KMS-11 (cell line): ENCODE results near the gene CALM1.

Experiments
- H2AFZ ChIP-seq: fragments of 200-600 bp; sonication (generic); 2 replicates; pipeline ENCODE4 v1.6.1; 2016; ENCODE audit warnings: antibody characterized with exemption, mixed run types, low read depth
- H3K27ac ChIP-seq: fragments of 200-600 bp; sonication (generic); 2 replicates; pipeline ENCODE4 v1.6.1; 2016; ENCODE audit warnings: mild to moderate bottlenecking, mixed run types
- H3K27me3 ChIP-seq: fragments of 200-600 bp; sonication (generic); 2 replicates; pipeline ENCODE4 v1.6.1; 2017; ENCODE audit warnings: mild to moderate bottlenecking, low read depth, mixed run types, moderate library complexity; ENCODE audit not compliant: insufficient read depth
- H3K36me3 ChIP-seq: fragments of 200-600 bp; sonication (generic); 2 replicates; pipeline ENCODE4 v1.6.1; 2017; ENCODE audit warnings: mild to moderate bottlenecking, mixed run types; ENCODE audit not compliant: insufficient read depth
- H3K4me1 ChIP-seq: fragments of 200-600 bp; sonication (generic); 2 replicates; pipeline ENCODE4 v1.6.1; 2016; ENCODE audit warnings: mild to moderate bottlenecking, low read depth, mixed run types; ENCODE audit not compliant: poor library complexity, severe bottlenecking
- H3K4me2 ChIP-seq: fragments of 200-600 bp; sonication (generic); 2 replicates; pipeline ENCODE4 v1.7.0; 2016; ENCODE audit warnings: mild to moderate bottlenecking, mixed run types
- H3K4me3 ChIP-seq: fragments of 200-600 bp; sonication (generic); IDR thresholded peaks from 2 replicates; pipeline ENCODE4 v1.6.1; 2017; ENCODE audit warnings: low read depth, low read length, mixed read lengths; ENCODE audit not compliant: insufficient read depth
- H3K79me2 ChIP-seq: fragments of 200-600 bp; sonication (generic); 2 replicates; pipeline ENCODE4 v1.6.1; 2016; ENCODE audit warnings: low read depth, mixed run types; ENCODE audit not compliant: insufficient read depth
- H3K9ac ChIP-seq: fragments of 200-600 bp; sonication (generic); 2 replicates; pipeline ENCODE4 v1.6.1; 2016; ENCODE audit warnings: mild to moderate bottlenecking, mixed run types
- H4K20me1 ChIP-seq: fragments of 200-600 bp; sonication (generic); 2 replicates; pipeline ENCODE4 v1.6.1; 2016; ENCODE audit warnings: mild to moderate bottlenecking, mixed run types; ENCODE audit not compliant: insufficient read depth
- CTCF ChIP-seq: fragments of 200-600 bp; sonication (generic); conservative IDR thresholded peaks from 2 replicates; pipeline ENCODE4 v1.6.1; 2017; ENCODE audit warnings: low read depth, mild to moderate bottlenecking, antibody characterized with exemption, low read length, moderate library complexity, mixed read lengths

The CALM1 gene

GRCh38 chr14:90421632-90422020 lies 24.8 kb downstream of the CALM1 start:
- Histone ChIP-seq H4K20me1 (no peaks in the 10 kb centered on the region), H3K4me1 (no peaks in the 10 kb centered on the region), H3K4me3 (no peak overlapping the region), H3K27ac (no peak overlapping the region), H3K4me2 (no peak overlapping the region), H3K27me3 (no peaks in the 10 kb centered on the region), H3K36me3 (no peaks in the 10 kb centered on the region), H3K79me2 (no peaks in the 10 kb centered on the region), H2AFZ (no peak overlapping the region), H3K9ac (no peak overlapping the region)
- no peak for TF ChIP-seq CTCF

GRCh38 chr14:90423166-90423565 lies 26.3 kb downstream of the CALM1 start:
- no peak for TF ChIP-seq CTCF
- Histone ChIP-seq H3K4me1 (no peaks in the 10 kb centered on the region), H2AFZ (no peak overlapping the region), H3K36me3 (no peaks in the 10 kb centered on the region), H3K27ac (no peak overlapping the region), H3K27me3 (no peaks in the 10 kb centered on the region), H3K9ac (no peak overlapping the region), H4K20me1 (no peaks in the 10 kb centered on the region), H3K4me2 (no peak overlapping the region), H3K79me2 (no peaks in the 10 kb centered on the region), H3K4me3 (no peak overlapping the region)

- Histone ChIP-seq H3K9ac (no peak overlapping the region), H3K27ac (no peak overlapping the region), H3K27me3 (no peaks in the 10 kb centered on the region), H3K4me2 (no peak overlapping the region), H2AFZ (no peak overlapping the region), H3K79me2 (no peaks in the 10 kb centered on the region), H3K4me1 (no peaks in the 10 kb centered on the region), H3K4me3 (no peak overlapping the region), H4K20me1 (no peaks in the 10 kb centered on the region), H3K36me3 (no peaks in the 10 kb centered on the region)
- no peak for TF ChIP-seq CTCF
Measured at GRCh38 chr14:90424075-90424474, 27.2 kb downstream of the CALM1 start.

GRCh38 chr14:90424686-90425372 lies 28.0 kb downstream of the CALM1 start:
- no peak overlapping the region for H3K27ac ChIP-seq
- no peaks in the 10 kb centered on the region for H4K20me1 ChIP-seq
- no peak overlapping the region for H2AFZ ChIP-seq
- H3K4me3 ChIP-seq, result no peak overlapping the region
- no peaks in the 10 kb centered on the region for H3K36me3 ChIP-seq
- H3K4me2 ChIP-seq, result no peak overlapping the region
- H3K9ac ChIP-seq, result no peak overlapping the region
- no peaks in the 10 kb centered on the region for H3K4me1 ChIP-seq
- no peaks in the 10 kb centered on the region for H3K27me3 ChIP-seq
- no peaks in the 10 kb centered on the region for H3K79me2 ChIP-seq
- TF ChIP-seq CTCF, result no peak
